SU-DHL-6 (cell line): ENCODE data around the gene HSD17B14.
A peak's percentile ranks its signal among the peaks of the same experiment; 100 is the strongest.

Source experiments
- H2AFZ ChIP-seq: fragments of 200-600 bp; sonication (generic); 2 replicates; pipeline ENCODE4 v1.6.1; 2014; ENCODE audit warnings: low read depth, mild to moderate bottlenecking, moderate library complexity, mixed read lengths, antibody characterized with exemption, low read length; ENCODE audit not compliant: severe bottlenecking
- H3F3A ChIP-seq: fragments of 200-600 bp; shearing (Covaris generic); 2 replicates; pipeline ENCODE4 v1.6.0; 2016; ENCODE audit warnings: antibody characterized with exemption, mild to moderate bottlenecking; ENCODE audit not compliant: insufficient read depth
- H3K27ac ChIP-seq: fragments of 200-600 bp; sonication (generic); 2 replicates; pipeline ENCODE4 v1.5.1; 2016; ENCODE audit warnings: low read depth, mild to moderate bottlenecking, low read length, moderate library complexity, mixed read lengths
- H3K27me3 ChIP-seq: fragments of 200-600 bp; sonication (generic), shearing (Covaris generic); 2 replicates; pipeline ENCODE4 v1.6.0; 2014; ENCODE audit warnings: mild to moderate bottlenecking, low read length
- H3K36me3 ChIP-seq: fragments of 200-600 bp; sonication (generic); 2 replicates; pipeline ENCODE4 v1.6.1; 2014; ENCODE audit warnings: mild to moderate bottlenecking, low read length, mixed read lengths
- H3K4me2 ChIP-seq: fragments of 300-600, 200-600 bp; shearing (Covaris generic), sonication (generic); 2 replicates; pipeline ENCODE4 v1.6.0; 2014; ENCODE audit warnings: low read length, low read depth, mild to moderate bottlenecking; ENCODE audit not compliant: poor library complexity, severe bottlenecking
- H3K4me3 ChIP-seq: fragments of 200-600 bp; sonication (generic); 2 replicates; pipeline ENCODE4 v1.5.1; 2014; ENCODE audit warnings: antibody characterized with exemption, low read length, mild to moderate bottlenecking, mixed read lengths; ENCODE audit not compliant: insufficient read depth, poor library complexity, severe bottlenecking
- H3K79me2 ChIP-seq: fragments of 200-600 bp; sonication (generic); 2 replicates; pipeline ENCODE4 v1.6.1; 2014; ENCODE audit warnings: mild to moderate bottlenecking, low read length, moderate library complexity; ENCODE audit not compliant: insufficient read depth
- H3K9ac ChIP-seq: fragments of 200-600 bp; sonication (generic); 2 replicates; pipeline ENCODE4 v1.7.0; 2014; ENCODE audit warnings: mild to moderate bottlenecking, low read length
- H3K9me2 ChIP-seq: fragments of 200-600 bp; sonication (generic); replicated peaks from 2 replicates; pipeline ENCODE4 v1.6.1; 2014; ENCODE audit warnings: low read length; ENCODE audit not compliant: insufficient read depth
- H3K9me3 ChIP-seq: fragments of 200-600 bp; sonication (generic); 2 replicates; pipeline ENCODE4 v1.6.1; 2014; ENCODE audit warnings: low read length, mixed read lengths; ENCODE audit not compliant: insufficient read depth
- H4K20me1 ChIP-seq: fragments of 200-600 bp; sonication (generic); 2 replicates; pipeline ENCODE4 v1.6.1; 2014; ENCODE audit warnings: low read depth, mild to moderate bottlenecking, antibody characterized with exemption, low read length, moderate library complexity, mixed read lengths
- CTCF ChIP-seq: fragments of 200-600 bp; sonication (generic); IDR thresholded peaks from one replicate; pipeline ENCODE4 v1.5.1; 2017; ENCODE audit warnings: antibody characterized with exemption, mild to moderate bottlenecking, low read length, moderate library complexity; ENCODE audit not compliant: insufficient read depth, poor library complexity, severe bottlenecking
- EZH2phosphoT487 ChIP-seq: fragments of 200-600 bp; sonication (generic), shearing (Covaris generic); conservative IDR thresholded peaks from 2 replicates; pipeline ENCODE4 v1.6.1; 2018; ENCODE audit warnings: mild to moderate bottlenecking, antibody characterized with exemption, low read length, moderate library complexity, mixed read lengths

The HSD17B14 gene

GRCh38 chr19:48795685-48796070 lies 40.6 kb downstream of the HSD17B14 start:
- no peak overlapping the region for H2AFZ ChIP-seq

GRCh38 chr19:48795055-48795684 lies 41.1 kb downstream of the HSD17B14 start:
- Histone ChIP-seq H2AFZ (peak overlapping the region; percentile 69), H3K4me3 (peak overlapping the region; percentile 51), H3K27me3 (no peaks in the 10 kb centered on the region), H3K9ac (peak overlapping the region; percentile 33), H3K9me2 (no peaks in the 10 kb centered on the region), H4K20me1 (no peaks in the 10 kb centered on the region), H3K4me2 (peak overlapping the region; percentile 53), H3K9me3 (no peaks in the 10 kb centered on the region), H3K36me3 (no peaks in the 10 kb centered on the region), H3K27ac (no peak overlapping the region), H3K79me2 (no peaks in the 10 kb centered on the region), H3F3A (no peaks in the 10 kb centered on the region)
- TF ChIP-seq EZH2phosphoT487 (no peak), CTCF (peak; percentile 93)

More at GRCh38 chr19:48795685-48796070, 40.6 kb downstream of the HSD17B14 start:
- no peaks in the 10 kb centered on the region for H3K36me3 ChIP-seq
- H3K4me2 ChIP-seq: peak overlapping the region; percentile 53
- no peak overlapping the region for H3K9ac ChIP-seq
- no peaks in the 10 kb centered on the region for H3K9me3 ChIP-seq
- no peaks in the 10 kb centered on the region for H3F3A ChIP-seq
- TF ChIP-seq EZH2phosphoT487: no peak
- TF ChIP-seq CTCF: no peak
- H3K9me2 ChIP-seq: no peaks in the 10 kb centered on the region
- H4K20me1 ChIP-seq: no peaks in the 10 kb centered on the region
- no peaks in the 10 kb centered on the region for H3K27me3 ChIP-seq
- no peaks in the 10 kb centered on the region for H3K79me2 ChIP-seq
- no peak overlapping the region for H3K27ac ChIP-seq
- H3K4me3 ChIP-seq: no peak overlapping the region

GRCh38 chr19:48794291-48794690 lies 42.0 kb downstream of the HSD17B14 start:
- TF ChIP-seq CTCF: no peak
- no peak for TF ChIP-seq EZH2phosphoT487
- Histone ChIP-seq H3K9me3 (no peaks in the 10 kb centered on the region), H3K9me2 (no peaks in the 10 kb centered on the region), H3K79me2 (no peaks in the 10 kb centered on the region), H2AFZ (no peak overlapping the region), H3K27ac (no peak overlapping the region), H3K4me2 (no peak overlapping the region), H3K9ac (no peak overlapping the region), H3K4me3 (no peak overlapping the region), H4K20me1 (no peaks in the 10 kb centered on the region), H3K36me3 (no peaks in the 10 kb centered on the region), H3F3A (no peaks in the 10 kb centered on the region), H3K27me3 (no peaks in the 10 kb centered on the region)
